Activated CD4-positive, alpha-beta T cell treated with anti-CD3 and anti-CD28 coated beads for 1 hour (primary cell): ENCODE data around the gene HHATL.

Source experiments
- DNase-seq: peaks from one replicate; pipeline ENCODE4 v3.0.0-alpha.2; 2020

The HHATL gene

GRCh38 chr3:42696356-42697288 is 6.0 kb downstream of the HHATL start:
- no peak for DNase-seq

GRCh38 chr3:42694366-42694765 is 8.2 kb downstream of the HHATL start:
- no peak for DNase-seq

GRCh38 chr3:42693530-42693930 is 9.1 kb downstream of the HHATL start:
- no peak for DNase-seq

GRCh38 chr3:42692667-42693529 is 9.7 kb downstream of the HHATL start:
- DNase-seq, result no peak

- no peak for DNase-seq
These were observed 10.6 kb downstream of the HHATL start for GRCh38 chr3:42691816-42692666.

- no peak for DNase-seq
These were observed 11.6 kb downstream of the HHATL start for GRCh38 chr3:42690766-42691680.

- DNase-seq, result no peak
These were observed 12.4 kb downstream of the HHATL start for GRCh38 chr3:42690191-42690590.

- DNase-seq, result no peak
These were observed 13.1 kb downstream of the HHATL start for GRCh38 chr3:42689421-42690014.

GRCh38 chr3:42688487-42689420 is 13.8 kb downstream of the HHATL start:
- no peak for DNase-seq

GRCh38 chr3:42688016-42688415 is 14.6 kb downstream of the HHATL start:
- DNase-seq, result no peak

- no peak for DNase-seq
These were observed 15.6 kb downstream of the HHATL start for GRCh38 chr3:42686832-42687650.

GRCh38 chr3:42685891-42686820 is 16.4 kb downstream of the HHATL start:
- no peak for DNase-seq

GRCh38 chr3:42685363-42685881 is 17.2 kb downstream of the HHATL start, which contains the start of gene KLHL40:
Gene KLHL40 (plus strand): TSS chr3:42685537. CDS start chr3:42685619, 82 bp downstream.
- DNase-seq, result no peak

GRCh38 chr3:42684632-42685362 is 17.8 kb downstream of the HHATL start:
- DNase-seq, result no peak

GRCh38 chr3:42683875-42684598 is 18.6 kb downstream of the HHATL start:
- no peak for DNase-seq
